ENCODE data around the gene COX7C.

The COX7C gene

DNA sequence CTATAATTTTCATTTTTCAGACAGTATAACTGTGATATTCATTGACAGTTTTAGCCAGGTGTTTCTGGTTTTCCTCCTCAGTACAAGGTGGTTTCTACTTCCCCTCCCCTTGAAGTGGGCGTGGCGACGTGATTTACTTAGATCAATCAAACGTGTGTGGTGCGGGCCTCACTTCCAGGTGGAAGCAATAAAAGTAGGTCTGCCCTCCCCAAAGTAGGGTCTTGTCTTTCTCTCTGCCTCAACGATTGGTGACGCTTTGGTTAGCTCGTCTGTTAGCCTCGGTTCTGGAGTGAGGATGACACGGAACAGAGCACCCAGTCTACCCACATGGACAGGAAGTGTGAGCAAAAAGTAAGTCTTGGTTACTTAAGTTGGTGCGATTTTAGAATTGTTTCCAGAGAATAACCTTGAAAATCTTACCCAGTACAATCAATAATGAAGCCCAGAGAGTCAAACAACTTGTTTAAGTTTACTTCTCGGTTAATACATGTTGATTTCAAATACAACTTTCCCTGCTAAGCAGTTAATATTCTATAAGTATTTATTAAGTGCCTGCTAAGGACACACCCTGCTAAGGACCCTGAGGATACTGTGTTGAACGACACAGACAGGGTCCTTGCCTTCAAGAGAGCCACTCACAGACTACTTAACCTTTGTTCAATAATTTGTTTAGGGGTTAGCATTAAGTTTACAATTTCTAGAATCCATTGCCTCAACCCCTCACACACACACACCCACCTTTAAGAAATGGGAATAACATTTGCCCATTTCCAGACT lies 48.4 kb downstream of the COX7C start:
- no peak for DNase-seq

DNA sequence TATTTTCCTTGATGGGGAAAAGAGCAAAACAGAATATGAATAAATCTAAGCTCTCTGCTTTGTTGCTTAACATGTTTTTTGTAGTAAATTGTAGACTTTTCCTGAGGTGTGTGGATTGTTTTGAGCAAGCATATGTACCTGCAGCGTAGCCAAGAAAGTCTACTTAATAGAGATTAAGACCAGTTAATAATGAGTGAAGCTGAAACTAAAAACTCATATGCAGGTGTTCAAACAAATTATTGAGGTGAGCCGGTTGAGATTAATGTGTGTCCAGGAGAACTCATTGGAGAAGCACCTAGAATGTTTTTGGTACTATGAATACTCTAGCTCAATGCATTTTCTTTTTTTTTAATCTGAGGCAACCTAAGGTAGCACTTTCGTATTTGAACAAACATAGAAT lies 49.2 kb downstream of the COX7C start:
- no peak for DNase-seq

Data from NCI-H1417 treated with DMSO at 0.1 percent for 48 hours (cell line).